GM12878 (cell line): ENCODE results near the gene DEFB132. TPM values are rescaled to one million over a fixed set of nuclear protein-coding genes. Genes with fewer than 3 reads are reported as not detected.

Experiments
- ASH2L ChIP-seq: fragments of 300-600, 200-600 bp; sonication (generic); IDR thresholded peaks from 2 replicates; pipeline ENCODE4 v1.6.1; 2017; ENCODE audit warnings: low read depth, mild to moderate bottlenecking, borderline replicate concordance
- DPF2 ChIP-seq: fragments of 450-650 bp; IDR thresholded peaks from 2 replicates; pipeline ENCODE4 v1.6.1; 2017; ENCODE audit warnings: mild to moderate bottlenecking
- EZH2 ChIP-seq: IDR thresholded peaks from 2 replicates; pipeline ENCODE4 v1.6.1; 2012; ENCODE audit warnings: low read depth, mild to moderate bottlenecking, control low read depth, inconsistent platforms, low read length, borderline replicate concordance; ENCODE audit not compliant: control insufficient read depth
- MYC ChIP-seq: IDR thresholded peaks from 2 replicates; pipeline ENCODE4 v1.6.1; 2011; ENCODE audit warnings: mild to moderate bottlenecking, low read length, moderate library complexity, inconsistent platforms; ENCODE audit not compliant: insufficient read depth, insufficient replicate concordance, insufficient read length, severe bottlenecking
- POLR2A ChIP-seq: IDR thresholded peaks from 2 replicates; pipeline ENCODE4 v1.6.1; 2011; ENCODE audit warnings: low read depth, mild to moderate bottlenecking, low read length
- polyA plus RNA-seq, 11 experiments: library from polyadenylated mRNA; depleted of rRNA in 4 of 11; unstranded in 6 of 11; stranded (reverse) in 5 of 11; fragments of >200 nt; fragmentation: Nextera tagmentation in 4 of 11; fragmentation: Illumina TruSeq in 1 of 11; extraction: Ambion mirVana in 4 of 11; extraction: Trizol in 1 of 11; gene quantifications; 1 replicate in 1 of 11; 2 replicates in 10 of 11; pipeline versions ENCODE4 v1.2.1 to v1.2.3, GENCODE V29; 2011 to 2016; ENCODE audit warnings: inconsistent platforms in 2 of 11, missing spikeins in 2 of 11, low read depth in 1 of 11
- total RNA-seq, 4 experiments: library from RNA; depleted of rRNA in 3 of 4; stranded (reverse); fragments of >200 nt in 3 of 4; fragmentation: Illumina TruSeq in 1 of 4; extraction: Trizol in 1 of 4; gene quantifications; 2 replicates each; pipeline versions ENCODE4 v1.2.1 to v1.2.3, GENCODE V29; 2013 to 2021
- TF ChIP-seq, protein P1 (sequence below): fragments of 450-650 bp; IDR thresholded peaks from 2 replicates; pipeline ENCODE4 v1.6.1; 2016; ENCODE audit warnings: mild to moderate bottlenecking, moderate library complexity, borderline replicate concordance
- TF ChIP-seq, protein P2 (sequence below): fragments of 450-650 bp; IDR thresholded peaks from 2 replicates; pipeline ENCODE4 v1.6.1; 2017; ENCODE audit warnings: mild to moderate bottlenecking
- TF ChIP-seq, protein P3 (sequence below): fragments of 150-350 bp; IDR thresholded peaks from 2 replicates; pipeline ENCODE4 v1.6.1; 2014; ENCODE audit warnings: mild to moderate bottlenecking, low read depth, low read length

DEFB132 gene
- total and polyA plus RNA-seq, 10 of the 15 experiments (the other 5 are each of a cell fraction or from before 2014, with no cell fraction given), result not detected

DNA sequence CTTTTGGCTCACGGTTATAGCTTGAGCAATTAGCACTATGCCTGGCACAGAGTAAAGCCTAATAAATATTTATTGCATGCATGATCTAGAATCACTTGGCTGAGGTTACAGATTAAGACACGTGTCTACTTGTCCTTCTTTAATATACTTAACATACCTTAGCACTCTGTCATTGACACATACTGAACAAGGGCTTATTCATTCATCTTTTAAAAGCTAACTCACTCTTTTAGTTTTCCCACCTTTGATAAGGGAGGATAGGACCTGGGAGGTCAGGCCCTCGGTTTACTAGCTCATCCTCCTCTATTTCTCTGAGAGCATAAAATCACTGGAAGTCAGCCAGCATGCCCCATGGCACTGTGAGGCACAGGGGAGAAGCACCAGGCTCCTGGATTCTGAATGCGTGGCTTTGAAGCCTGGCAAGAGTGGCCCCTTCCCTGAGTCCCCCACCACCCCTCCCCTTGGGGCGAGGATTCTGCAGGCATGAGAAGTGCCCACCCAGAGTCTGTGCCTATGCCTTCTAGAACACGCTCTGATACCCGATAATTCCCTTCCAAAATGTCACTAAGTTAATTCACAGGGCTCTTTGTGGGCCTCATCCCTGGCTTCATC is 51.0 kb downstream of the DEFB132 start (continued):
- TF ChIP-seq, protein P1, sequence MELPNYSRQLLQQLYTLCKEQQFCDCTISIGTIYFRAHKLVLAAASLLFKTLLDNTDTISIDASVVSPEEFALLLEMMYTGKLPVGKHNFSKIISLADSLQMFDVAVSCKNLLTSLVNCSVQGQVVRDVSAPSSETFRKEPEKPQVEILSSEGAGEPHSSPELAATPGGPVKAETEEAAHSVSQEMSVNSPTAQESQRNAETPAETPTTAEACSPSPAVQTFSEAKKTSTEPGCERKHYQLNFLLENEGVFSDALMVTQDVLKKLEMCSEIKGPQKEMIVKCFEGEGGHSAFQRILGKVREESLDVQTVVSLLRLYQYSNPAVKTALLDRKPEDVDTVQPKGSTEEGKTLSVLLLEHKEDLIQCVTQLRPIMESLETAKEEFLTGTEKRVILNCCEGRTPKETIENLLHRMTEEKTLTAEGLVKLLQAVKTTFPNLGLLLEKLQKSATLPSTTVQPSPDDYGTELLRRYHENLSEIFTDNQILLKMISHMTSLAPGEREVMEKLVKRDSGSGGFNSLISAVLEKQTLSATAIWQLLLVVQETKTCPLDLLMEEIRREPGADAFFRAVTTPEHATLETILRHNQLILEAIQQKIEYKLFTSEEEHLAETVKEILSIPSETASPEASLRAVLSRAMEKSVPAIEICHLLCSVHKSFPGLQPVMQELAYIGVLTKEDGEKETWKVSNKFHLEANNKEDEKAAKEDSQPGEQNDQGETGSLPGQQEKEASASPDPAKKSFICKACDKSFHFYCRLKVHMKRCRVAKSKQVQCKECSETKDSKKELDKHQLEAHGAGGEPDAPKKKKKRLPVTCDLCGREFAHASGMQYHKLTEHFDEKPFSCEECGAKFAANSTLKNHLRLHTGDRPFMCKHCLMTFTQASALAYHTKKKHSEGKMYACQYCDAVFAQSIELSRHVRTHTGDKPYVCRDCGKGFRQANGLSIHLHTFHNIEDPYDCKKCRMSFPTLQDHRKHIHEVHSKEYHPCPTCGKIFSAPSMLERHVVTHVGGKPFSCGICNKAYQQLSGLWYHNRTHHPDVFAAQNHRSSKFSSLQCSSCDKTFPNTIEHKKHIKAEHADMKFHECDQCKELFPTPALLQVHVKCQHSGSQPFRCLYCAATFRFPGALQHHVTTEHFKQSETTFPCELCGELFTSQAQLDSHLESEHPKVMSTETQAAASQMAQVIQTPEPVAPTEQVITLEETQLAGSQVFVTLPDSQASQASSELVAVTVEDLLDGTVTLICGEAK, result no peak
- TF ChIP-seq ASH2L, result no peak
- TF ChIP-seq EZH2, result no peak
- TF ChIP-seq, protein P2, sequence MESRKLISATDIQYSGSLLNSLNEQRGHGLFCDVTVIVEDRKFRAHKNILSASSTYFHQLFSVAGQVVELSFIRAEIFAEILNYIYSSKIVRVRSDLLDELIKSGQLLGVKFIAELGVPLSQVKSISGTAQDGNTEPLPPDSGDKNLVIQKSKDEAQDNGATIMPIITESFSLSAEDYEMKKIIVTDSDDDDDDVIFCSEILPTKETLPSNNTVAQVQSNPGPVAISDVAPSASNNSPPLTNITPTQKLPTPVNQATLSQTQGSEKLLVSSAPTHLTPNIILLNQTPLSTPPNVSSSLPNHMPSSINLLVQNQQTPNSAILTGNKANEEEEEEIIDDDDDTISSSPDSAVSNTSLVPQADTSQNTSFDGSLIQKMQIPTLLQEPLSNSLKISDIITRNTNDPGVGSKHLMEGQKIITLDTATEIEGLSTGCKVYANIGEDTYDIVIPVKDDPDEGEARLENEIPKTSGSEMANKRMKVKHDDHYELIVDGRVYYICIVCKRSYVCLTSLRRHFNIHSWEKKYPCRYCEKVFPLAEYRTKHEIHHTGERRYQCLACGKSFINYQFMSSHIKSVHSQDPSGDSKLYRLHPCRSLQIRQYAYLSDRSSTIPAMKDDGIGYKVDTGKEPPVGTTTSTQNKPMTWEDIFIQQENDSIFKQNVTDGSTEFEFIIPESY, result no peak
- TF ChIP-seq POLR2A, result no peak
- no peak for TF ChIP-seq MYC
- TF ChIP-seq, protein P3, sequence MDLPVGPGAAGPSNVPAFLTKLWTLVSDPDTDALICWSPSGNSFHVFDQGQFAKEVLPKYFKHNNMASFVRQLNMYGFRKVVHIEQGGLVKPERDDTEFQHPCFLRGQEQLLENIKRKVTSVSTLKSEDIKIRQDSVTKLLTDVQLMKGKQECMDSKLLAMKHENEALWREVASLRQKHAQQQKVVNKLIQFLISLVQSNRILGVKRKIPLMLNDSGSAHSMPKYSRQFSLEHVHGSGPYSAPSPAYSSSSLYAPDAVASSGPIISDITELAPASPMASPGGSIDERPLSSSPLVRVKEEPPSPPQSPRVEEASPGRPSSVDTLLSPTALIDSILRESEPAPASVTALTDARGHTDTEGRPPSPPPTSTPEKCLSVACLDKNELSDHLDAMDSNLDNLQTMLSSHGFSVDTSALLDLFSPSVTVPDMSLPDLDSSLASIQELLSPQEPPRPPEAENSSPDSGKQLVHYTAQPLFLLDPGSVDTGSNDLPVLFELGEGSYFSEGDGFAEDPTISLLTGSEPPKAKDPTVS, result no peak
- TF ChIP-seq DPF2, result no peak
